Neural progenitor cell (in vitro differentiated cells): ENCODE measurements around the gene TRAPPC2L. TPM values are rescaled to one million over a fixed set of nuclear protein-coding genes. Genes with fewer than 3 reads are reported as not detected.

Experiments
- DNase-seq: peaks from one replicate; pipeline ENCODE4 v3.0.0-alpha.2; 2016; ENCODE audit warnings: low spot score
- H2AFZ ChIP-seq: fragments of 200-600 bp; sonication (generic); replicated peaks from 2 replicates; pipeline ENCODE4 v1.6.1; 2016; ENCODE audit warnings: antibody characterized with exemption
- H3F3A ChIP-seq: fragments of 200-600 bp; sonication (generic); 2 replicates; pipeline ENCODE4 v1.6.1; 2016; ENCODE audit warnings: antibody characterized with exemption, low read depth
- H3K27ac ChIP-seq: fragments of 200-600 bp; sonication (generic); 2 replicates; pipeline ENCODE4 v1.5.1; 2016; ENCODE audit warnings: mild to moderate bottlenecking
- H3K27me3 ChIP-seq: fragments of 200-600 bp; sonication (generic); 2 replicates; pipeline ENCODE4 v1.6.1; 2016; ENCODE audit warnings: mild to moderate bottlenecking, moderate library complexity
- H3K36me3 ChIP-seq: fragments of 200-600 bp; sonication (generic); 2 replicates; pipeline ENCODE4 v1.5.1; 2016
- H3K4me1 ChIP-seq: fragments of 200-600 bp; sonication (generic); 2 replicates; pipeline ENCODE4 v1.6.1; 2016; ENCODE audit warnings: mixed run types
- H3K4me2 ChIP-seq: fragments of 200-600 bp; sonication (generic); 2 replicates; pipeline ENCODE4 v1.6.1; 2016
- H3K4me3 ChIP-seq: fragments of 200-600 bp; sonication (generic); 2 replicates; pipeline ENCODE4 v1.5.1; 2016
- H3K79me2 ChIP-seq: fragments of 200-600 bp; sonication (generic); 2 replicates; pipeline ENCODE4 v1.6.1; 2016; ENCODE audit warnings: low read depth
- H3K9ac ChIP-seq: fragments of 200-600 bp; sonication (generic); 2 replicates; pipeline ENCODE4 v1.6.1; 2016
- H3K9me3 ChIP-seq: fragments of 200-600 bp; sonication (generic); 2 replicates; pipeline ENCODE4 v1.5.1; 2016; ENCODE audit warnings: low read depth
- H4K20me1 ChIP-seq: fragments of 200-600 bp; sonication (generic); 2 replicates; pipeline ENCODE4 v1.6.1; 2016; ENCODE audit warnings: low read depth
- H3K27ac Mint-ChIP-seq: 3 replicates; pipeline ENCODE4 v1.8.0; 2021; ENCODE audit warnings: mixed read lengths
- H3K27me3 Mint-ChIP-seq: 2 replicates; pipeline ENCODE4 v1.8.0; 2022; ENCODE audit warnings: low read depth, mild to moderate bottlenecking, inconsistent platforms, moderate library complexity, mixed read lengths; ENCODE audit not compliant: insufficient read depth
- H3K36me3 Mint-ChIP-seq: 3 replicates; pipeline ENCODE4 v1.8.0; 2021; ENCODE audit warnings: mixed read lengths
- H3K4me1 Mint-ChIP-seq: 3 replicates; pipeline ENCODE4 v1.8.0; 2021; ENCODE audit warnings: mixed read lengths
- H3K4me3 Mint-ChIP-seq: 3 replicates; pipeline ENCODE4 v1.8.0; 2021; ENCODE audit warnings: mild to moderate bottlenecking, moderate library complexity, mixed read lengths
- H3K9me3 Mint-ChIP-seq: 3 replicates; pipeline ENCODE4 v1.8.0; 2020; ENCODE audit warnings: mixed read lengths
- EZH2 ChIP-seq: fragments of 200-600 bp; sonication (generic); IDR thresholded peaks from 2 replicates; pipeline ENCODE4 v1.6.1; 2017; ENCODE audit warnings: antibody characterized with exemption, mild to moderate bottlenecking, moderate library complexity
- EZH2phosphoT487 ChIP-seq: fragments of 200-600 bp; sonication (generic); IDR thresholded peaks from 2 replicates; pipeline ENCODE4 v1.6.1; 2017; ENCODE audit warnings: antibody characterized with exemption
- total RNA-seq: library from RNA; depleted of rRNA; stranded (reverse); fragments of >200 nt; gene quantifications from 2 replicates; pipeline ENCODE4 v1.2.3, GENCODE V29; 2015; ENCODE audit warnings: low replicate concordance
- TF ChIP-seq, protein P1 (sequence below): fragments of 200-600 bp; sonication (generic); IDR thresholded peaks from 2 replicates; pipeline ENCODE4 v1.5.1; 2017; ENCODE audit warnings: antibody characterized with exemption, mild to moderate bottlenecking

Gene TRAPPC2L
- total RNA-seq, 1 donor from 2014 or later = 31.8 TPM

DNA sequence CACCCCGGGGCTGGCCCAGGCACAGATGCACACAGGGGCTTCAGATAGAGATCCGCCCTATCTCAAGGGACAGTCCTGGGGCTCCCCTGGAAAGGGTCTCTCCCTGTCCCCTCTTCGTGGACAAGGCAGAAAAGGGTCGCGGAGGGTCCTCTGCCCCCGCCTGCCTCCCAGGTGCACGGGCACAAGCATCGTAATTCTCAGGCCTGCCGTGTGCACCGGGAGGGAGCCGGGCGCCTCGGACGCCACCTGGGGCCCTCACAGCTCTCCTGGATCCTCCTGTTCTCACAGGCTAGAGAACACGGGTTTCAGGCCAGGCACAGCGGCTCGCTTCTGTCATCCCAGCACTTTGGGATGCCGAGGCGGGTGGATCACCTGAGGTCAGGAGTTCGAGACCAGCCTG is 21.4 kb downstream of the TRAPPC2L start:
- Histone ChIP-seq H3K36me3 (no peaks in the 10 kb centered on the region), H3K4me2 (no peak overlapping the region), H3K4me1 (peaks cover 7% of the 10 kb centered on the region), H3K79me2 (no peaks in the 10 kb centered on the region), H3K9ac (no peak overlapping the region), H3F3A (no peaks in the 10 kb centered on the region), H3K9me3 (no peaks in the 10 kb centered on the region), H3K27me3 (no peaks in the 10 kb centered on the region), H2AFZ (no peak overlapping the region), H3K27ac (no peak overlapping the region), H4K20me1 (no peaks in the 10 kb centered on the region), H3K4me3 (no peak overlapping the region)
- DNase-seq = no peak
- H3K27ac Mint-ChIP-seq = no peak overlapping the region
- no peaks in the 10 kb centered on the region for H3K9me3 Mint-ChIP-seq
- H3K36me3 Mint-ChIP-seq = no peaks in the 10 kb centered on the region
- peaks cover 12% of the 10 kb centered on the region for H3K4me1 Mint-ChIP-seq
- no peak overlapping the region for H3K4me3 Mint-ChIP-seq
- TF ChIP-seq, protein P1, sequence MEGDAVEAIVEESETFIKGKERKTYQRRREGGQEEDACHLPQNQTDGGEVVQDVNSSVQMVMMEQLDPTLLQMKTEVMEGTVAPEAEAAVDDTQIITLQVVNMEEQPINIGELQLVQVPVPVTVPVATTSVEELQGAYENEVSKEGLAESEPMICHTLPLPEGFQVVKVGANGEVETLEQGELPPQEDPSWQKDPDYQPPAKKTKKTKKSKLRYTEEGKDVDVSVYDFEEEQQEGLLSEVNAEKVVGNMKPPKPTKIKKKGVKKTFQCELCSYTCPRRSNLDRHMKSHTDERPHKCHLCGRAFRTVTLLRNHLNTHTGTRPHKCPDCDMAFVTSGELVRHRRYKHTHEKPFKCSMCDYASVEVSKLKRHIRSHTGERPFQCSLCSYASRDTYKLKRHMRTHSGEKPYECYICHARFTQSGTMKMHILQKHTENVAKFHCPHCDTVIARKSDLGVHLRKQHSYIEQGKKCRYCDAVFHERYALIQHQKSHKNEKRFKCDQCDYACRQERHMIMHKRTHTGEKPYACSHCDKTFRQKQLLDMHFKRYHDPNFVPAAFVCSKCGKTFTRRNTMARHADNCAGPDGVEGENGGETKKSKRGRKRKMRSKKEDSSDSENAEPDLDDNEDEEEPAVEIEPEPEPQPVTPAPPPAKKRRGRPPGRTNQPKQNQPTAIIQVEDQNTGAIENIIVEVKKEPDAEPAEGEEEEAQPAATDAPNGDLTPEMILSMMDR = no peak
- no peak for TF ChIP-seq EZH2
- no peak for TF ChIP-seq EZH2phosphoT487
- peaks cover 12% of the 10 kb centered on the region for H3K27me3 Mint-ChIP-seq

DNA sequence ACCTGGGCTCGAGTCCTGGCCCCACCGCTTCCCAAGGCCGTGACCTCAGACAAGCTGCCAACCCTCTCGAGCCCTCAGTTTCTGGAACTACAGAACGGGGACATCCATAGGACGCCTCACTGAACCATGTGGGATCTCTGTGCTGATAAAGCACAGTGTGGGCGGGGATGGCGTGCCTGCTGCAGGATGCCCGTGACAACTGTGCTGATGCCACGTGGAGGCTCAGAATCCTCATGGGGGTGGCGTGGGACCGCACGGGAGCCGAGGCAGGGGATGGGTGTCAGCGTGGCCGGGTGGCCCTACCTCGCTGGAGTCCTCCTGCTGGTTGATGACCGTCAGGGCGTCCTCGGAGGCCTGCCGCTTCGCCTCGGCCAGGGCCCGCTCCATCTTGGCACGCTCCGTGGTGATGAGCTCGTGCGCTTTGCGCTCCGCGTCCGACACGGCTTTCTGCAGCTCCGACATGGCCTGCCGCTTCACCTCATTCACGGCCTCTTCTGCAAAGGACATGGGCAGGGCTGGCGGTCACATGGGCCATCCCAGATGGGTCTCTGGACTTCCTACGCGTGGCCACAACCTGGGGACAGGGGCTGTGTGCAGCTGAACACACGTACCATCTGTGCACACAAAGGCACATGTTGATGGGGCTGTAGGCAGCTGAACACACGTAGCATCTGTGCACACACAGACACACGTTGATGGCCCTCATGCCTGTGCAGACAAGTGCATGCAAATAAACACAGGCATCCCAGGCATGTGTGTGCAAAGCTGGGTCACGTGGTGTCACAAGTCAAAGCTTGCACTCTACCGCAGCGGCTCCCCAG is 22.2 kb downstream of the TRAPPC2L start:
- H2AFZ ChIP-seq = no peak overlapping the region
- H3K9ac ChIP-seq = no peak overlapping the region
- H3K4me3 ChIP-seq = no peak overlapping the region
- peaks cover 7% of the 10 kb centered on the region for H3K4me1 ChIP-seq
- no peaks in the 10 kb centered on the region for H3F3A ChIP-seq
- Mint-ChIP-seq H3K4me3 (no peak overlapping the region), H3K4me1 (peaks cover 12% of the 10 kb centered on the region), H3K9me3 (no peaks in the 10 kb centered on the region), H3K36me3 (no peaks in the 10 kb centered on the region), H3K27ac (no peak overlapping the region), H3K27me3 (peaks cover 9% of the 10 kb centered on the region)
- H4K20me1 ChIP-seq = no peaks in the 10 kb centered on the region
- no peaks in the 10 kb centered on the region for H3K9me3 ChIP-seq
- no peaks in the 10 kb centered on the region for H3K36me3 ChIP-seq
- H3K79me2 ChIP-seq = no peaks in the 10 kb centered on the region
- TF ChIP-seq EZH2phosphoT487 = no peak
- no peak overlapping the region for H3K27ac ChIP-seq
- no peak for DNase-seq
- no peak overlapping the region for H3K4me2 ChIP-seq
- no peaks in the 10 kb centered on the region for H3K27me3 ChIP-seq

DNA sequence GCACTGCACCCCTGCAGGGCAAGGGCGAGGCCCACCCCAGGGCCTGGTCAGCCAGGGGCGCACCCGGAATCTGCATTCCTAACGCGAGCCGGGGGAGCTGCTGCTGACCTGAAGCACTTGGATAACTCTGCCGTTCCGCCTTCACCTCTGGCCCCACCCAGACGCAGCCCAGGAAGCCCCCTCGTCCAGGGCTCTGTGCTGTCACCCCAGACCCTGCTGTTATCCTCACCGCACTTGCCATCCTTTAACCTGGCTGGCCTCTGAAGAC is 22.8 kb downstream of the TRAPPC2L start:
- peak overlapping the region; percentile 65 for H3K27ac Mint-ChIP-seq
- H3K27ac ChIP-seq = no peak overlapping the region
- H3K36me3 ChIP-seq = no peaks in the 10 kb centered on the region

More for the DNA sequence above, 22.8 kb downstream of the TRAPPC2L start:
- H2AFZ ChIP-seq = no peak overlapping the region
- Mint-ChIP-seq H3K9me3 (no peaks in the 10 kb centered on the region), H3K4me1 (peaks cover 12% of the 10 kb centered on the region), H3K36me3 (no peaks in the 10 kb centered on the region), H3K4me3 (no peak overlapping the region), H3K27me3 (peaks cover 7% of the 10 kb centered on the region)
- no peak for DNase-seq
- no peaks in the 10 kb centered on the region for H4K20me1 ChIP-seq
- no peaks in the 10 kb centered on the region for H3K9me3 ChIP-seq
- peaks cover 7% of the 10 kb centered on the region for H3K4me1 ChIP-seq
- no peaks in the 10 kb centered on the region for H3F3A ChIP-seq
- TF ChIP-seq EZH2phosphoT487 (no peak), EZH2 (no peak)
- TF ChIP-seq, protein P1 = no peak
- H3K9ac ChIP-seq = no peak overlapping the region
- no peak overlapping the region for H3K4me2 ChIP-seq
- no peaks in the 10 kb centered on the region for H3K79me2 ChIP-seq
- H3K4me3 ChIP-seq = no peak overlapping the region
- H3K27me3 ChIP-seq = no peaks in the 10 kb centered on the region
